Stimulated activated CD8-positive, alpha-beta memory T cell treated with anti-CD3 and anti-CD28 coated beads, Interleukin-7, amount 100 ng/mL, for 24 hours (primary cell): ENCODE measurements around the gene TBL1X.

Source experiments
- DNase-seq: peaks from one replicate; pipeline ENCODE4 v3.0.0-alpha.2; 2020; ENCODE audit warnings: low read depth

TBL1X gene

DNA sequence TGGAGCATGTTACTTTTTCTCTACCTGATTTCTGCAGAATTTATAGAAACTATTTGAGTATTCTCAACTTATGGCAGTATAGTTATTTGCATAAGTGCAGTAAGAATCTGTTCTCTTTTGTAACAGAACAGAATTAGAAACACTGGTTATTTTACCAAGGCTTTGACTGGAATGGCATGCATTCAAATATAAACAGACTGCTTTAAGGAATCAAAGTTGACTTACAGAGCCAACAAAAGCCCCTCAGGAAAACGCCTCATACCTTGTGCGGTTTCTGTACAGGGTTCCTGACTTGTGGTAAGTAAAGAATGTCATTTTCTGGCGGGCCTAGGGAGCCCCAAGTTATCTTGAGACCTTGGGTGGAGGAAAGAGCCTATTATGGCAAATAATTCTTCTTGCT lies 203.7 kb downstream of the TBL1X start:
- no peak for DNase-seq

GRCh38 chrX:9670136-9670814 lies 205.4 kb downstream of the TBL1X start:
- DNase-seq: no peak

DNA sequence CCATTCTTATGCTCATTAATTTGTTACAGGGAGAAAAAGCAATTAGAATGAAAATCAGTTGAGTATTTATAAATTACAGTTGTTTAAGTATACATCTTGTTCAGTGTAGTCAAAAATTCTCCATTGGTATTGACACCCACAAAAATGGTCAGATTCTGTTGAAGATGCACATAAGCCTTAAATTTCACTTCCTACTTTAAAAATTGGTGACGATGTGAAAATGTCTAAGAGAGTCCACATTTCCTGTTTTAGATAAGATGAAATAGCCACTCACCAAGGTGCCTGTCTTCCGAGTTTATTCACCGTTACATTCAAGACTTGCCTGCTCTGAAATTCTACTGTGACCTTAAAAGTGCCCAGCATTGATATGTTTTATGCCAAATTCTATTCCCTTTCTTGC lies 207.1 kb downstream of the TBL1X start:
- no peak for DNase-seq

- DNase-seq: no peak
Observed at GRCh38 chrX:9676306-9676705, 211.4 kb downstream of the TBL1X start.

DNA sequence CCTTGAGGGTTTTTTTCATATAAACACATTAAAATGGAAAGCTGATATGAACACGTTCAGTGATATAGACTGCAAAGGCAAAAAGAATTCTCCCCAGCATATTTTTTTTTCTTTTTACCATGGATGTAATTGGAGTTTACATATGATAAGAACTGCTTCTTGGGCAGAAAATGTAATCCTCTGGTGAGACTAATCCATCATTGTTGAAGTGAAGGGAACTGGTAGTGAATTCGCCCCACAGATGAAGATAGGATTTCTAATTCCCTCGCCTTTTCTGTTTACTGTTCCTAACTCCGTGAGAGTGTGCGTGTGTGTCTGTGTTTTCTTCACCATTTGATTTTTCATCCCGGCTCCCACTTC lies 211.9 kb downstream of the TBL1X start:
- no peak for DNase-seq

GRCh38 chrX:9677098-9677739 lies 212.4 kb downstream of the TBL1X start:
- no peak for DNase-seq

- no peak for DNase-seq
Observed at GRCh38 chrX:9678215-9678965, 213.5 kb downstream of the TBL1X start.

DNA sequence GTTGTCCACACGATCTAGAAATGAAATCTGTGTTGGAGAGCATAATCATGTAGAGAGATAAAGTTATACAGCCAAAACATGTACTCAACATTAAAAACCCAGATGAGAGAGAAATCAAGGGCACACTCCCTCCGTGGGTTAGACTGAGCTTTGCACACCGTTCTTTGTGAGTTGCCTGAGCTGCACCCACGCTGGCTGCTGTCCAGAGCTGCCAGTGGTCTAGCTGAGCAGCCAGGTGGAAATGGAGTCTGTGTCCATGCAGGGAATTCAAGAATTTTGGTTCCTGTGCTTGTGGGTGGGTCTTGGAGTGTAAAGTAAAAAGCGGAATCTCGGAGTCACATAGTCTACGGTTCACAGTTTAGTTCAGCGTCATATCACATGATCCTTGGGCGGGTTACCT lies 216.2 kb downstream of the TBL1X start:
- DNase-seq: no peak

DNA sequence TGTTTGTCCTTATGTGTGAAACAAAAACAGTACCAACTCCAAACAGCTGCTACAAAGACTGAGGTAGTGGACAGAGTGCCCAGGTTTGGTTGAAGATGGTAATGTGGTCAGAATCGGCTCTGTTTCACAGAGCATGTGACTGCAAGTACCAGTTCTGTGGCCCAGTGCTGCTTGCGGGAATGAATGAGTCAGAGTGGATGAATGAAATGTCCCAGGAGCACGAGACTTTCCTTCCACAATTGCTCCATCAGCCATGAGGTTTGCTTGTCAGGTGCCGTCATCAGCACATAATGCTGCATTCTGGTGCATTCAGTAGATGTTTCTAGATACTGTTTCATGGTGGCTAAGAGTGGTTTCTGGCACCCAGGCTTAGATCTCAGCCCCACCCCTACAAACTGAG lies 216.6 kb downstream of the TBL1X start:
- no peak for DNase-seq

DNA sequence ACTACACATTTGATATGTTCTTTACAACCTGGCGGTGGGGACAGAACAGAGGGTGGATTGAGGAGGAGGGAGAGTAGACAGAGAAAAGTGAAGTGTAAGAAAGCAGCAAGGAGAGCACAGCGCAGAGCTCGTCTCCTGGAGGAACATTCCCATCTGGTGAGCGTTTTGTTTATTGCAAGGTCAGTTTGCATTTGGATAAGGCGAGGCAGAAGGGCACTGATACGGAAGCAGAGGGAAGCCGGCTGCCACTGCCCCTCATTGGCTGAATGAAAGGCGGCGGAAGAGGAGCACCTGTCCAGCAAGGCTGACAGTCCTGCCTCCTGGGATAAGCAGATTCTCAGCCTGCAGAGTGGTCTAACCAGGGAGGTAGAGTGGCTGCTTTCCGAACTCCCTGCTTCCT lies 217.6 kb downstream of the TBL1X start:
- DNase-seq: no peak

- no peak for DNase-seq
Observed at GRCh38 chrX:9682861-9683260, 218.0 kb downstream of the TBL1X start.

DNA sequence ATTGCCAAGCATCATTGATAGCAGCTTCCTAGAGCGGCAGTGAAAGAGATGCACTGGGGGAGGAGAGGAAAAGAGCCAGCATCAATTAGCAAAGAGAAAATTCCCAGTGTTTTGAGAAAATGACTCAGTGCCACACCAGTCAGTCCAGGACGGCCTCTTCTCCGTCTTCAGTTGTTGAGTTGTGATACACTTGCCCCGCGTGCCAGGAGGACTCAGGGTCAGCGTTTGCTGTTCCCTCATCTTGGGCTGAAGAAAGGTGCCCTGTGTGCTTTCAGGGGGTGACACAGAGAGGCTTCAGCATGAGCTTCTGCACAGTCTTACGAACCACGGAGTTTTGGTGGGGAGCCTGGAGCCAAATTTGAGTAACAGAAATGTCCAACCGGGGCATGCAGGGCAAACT lies 218.5 kb downstream of the TBL1X start:
- DNase-seq: no peak

GRCh38 chrX:9687899-9688298 lies 223.0 kb downstream of the TBL1X start:
- DNase-seq: no peak

GRCh38 chrX:9688833-9689232 lies 224.0 kb downstream of the TBL1X start:
- DNase-seq: no peak

- no peak for DNase-seq
Observed at GRCh38 chrX:9690046-9690445, 225.2 kb downstream of the TBL1X start.

DNA sequence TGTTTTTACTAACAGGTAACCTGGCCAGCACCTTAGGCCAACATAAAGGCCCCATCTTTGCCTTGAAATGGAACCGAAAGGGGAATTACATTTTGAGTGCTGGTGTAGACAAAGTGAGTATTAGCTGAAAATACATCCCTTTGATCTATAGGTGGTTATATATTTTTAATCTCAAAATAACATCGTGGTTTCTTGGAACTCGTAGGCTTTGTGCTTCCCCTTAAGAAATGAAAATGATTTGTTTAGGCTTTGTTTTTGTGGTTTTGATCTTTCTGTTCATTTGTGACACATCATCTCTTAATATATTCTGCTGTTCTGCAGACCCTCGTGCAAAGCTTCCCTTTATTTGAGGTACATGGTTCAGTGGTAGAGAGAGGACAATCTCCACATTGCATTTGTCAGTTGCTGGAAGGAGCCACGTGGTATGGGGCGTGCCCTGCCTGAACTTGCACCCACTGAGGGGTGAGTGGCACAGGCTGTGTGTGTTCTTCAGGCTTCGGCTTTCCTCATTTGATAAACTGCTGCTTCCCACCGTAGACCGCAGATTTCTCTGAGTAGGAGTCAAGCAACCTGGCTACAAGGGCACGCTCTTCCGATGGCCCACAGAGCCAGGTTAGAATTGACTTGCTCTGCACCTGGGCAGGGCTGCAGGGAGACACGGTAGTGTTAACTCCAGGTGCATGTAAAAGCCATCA lies 228.6 kb downstream of the TBL1X start:
- no peak for DNase-seq

- DNase-seq: no peak
Observed at GRCh38 chrX:9698576-9698975, 233.7 kb downstream of the TBL1X start.

- no peak for DNase-seq
Observed at GRCh38 chrX:9700555-9700954, 235.7 kb downstream of the TBL1X start.

GRCh38 chrX:9701790-9702189 lies 236.9 kb downstream of the TBL1X start:
- no peak for DNase-seq

- no peak for DNase-seq
Observed at GRCh38 chrX:9703406-9703805, 238.5 kb downstream of the TBL1X start.

DNA sequence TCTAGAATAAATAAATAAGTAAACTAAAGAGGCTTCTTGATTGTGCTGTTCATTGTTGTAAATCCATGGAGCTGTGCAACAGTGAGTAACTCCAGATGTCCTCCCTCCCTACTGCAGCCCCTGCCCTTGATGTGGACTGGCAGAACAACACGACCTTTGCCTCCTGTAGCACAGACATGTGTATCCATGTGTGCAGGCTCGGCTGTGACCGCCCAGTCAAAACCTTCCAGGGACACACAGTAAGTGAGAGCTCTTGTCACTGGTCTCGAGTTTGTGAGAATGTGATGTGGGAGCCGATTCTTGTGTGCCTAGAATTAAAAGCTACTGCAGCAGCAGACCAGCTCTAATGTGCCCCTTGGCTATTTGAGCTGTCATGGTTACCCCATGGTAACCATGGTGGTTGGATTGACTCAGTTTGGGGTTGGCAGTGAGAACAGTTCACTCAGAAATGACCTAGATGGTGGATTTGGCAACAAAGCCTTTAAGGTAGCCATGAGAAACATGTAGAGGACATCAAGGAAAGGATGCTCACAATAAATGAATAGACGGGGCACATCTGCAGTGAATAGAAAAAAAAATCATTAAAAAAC lies 240.1 kb downstream of the TBL1X start:
- DNase-seq: no peak

- DNase-seq: no peak
Observed at GRCh38 chrX:9706421-9706820, 241.6 kb downstream of the TBL1X start.
